Lower lobe of right lung (tissue), 2 donors: ENCODE results near the gene LPXN. TPM values are rescaled to one million over a fixed set of nuclear protein-coding genes. Genes with fewer than 3 reads are reported as not detected.

Experiments
- ATAC-seq, 2 donors: fragments of 200-7000 bp; cut with Tn5 transposase; one replicate each; pipeline ENCODE4 v1.9.1; 2020 to 2022; ENCODE audit warnings: mild to moderate bottlenecking in 2 of 2, moderate library complexity in 2 of 2
- DNase-seq: peaks from one replicate; pipeline ENCODE4 v3.0.0-alpha.2; 2020
- H3K27ac ChIP-seq: fragments of 200-600 bp; one replicate; pipeline ENCODE4 v1.8.0; 2022
- H3K27me3 ChIP-seq: fragments of 200-600 bp; one replicate; pipeline ENCODE4 v1.8.0; 2022; ENCODE audit warnings: low read depth
- H3K36me3 ChIP-seq: fragments of 200-600 bp; one replicate; pipeline ENCODE4 v1.8.0; 2022; ENCODE audit warnings: mild to moderate bottlenecking
- H3K4me1 ChIP-seq: fragments of 200-600 bp; one replicate; pipeline ENCODE4 v1.8.0; 2022
- H3K4me3 ChIP-seq: fragments of 200-600 bp; one replicate; pipeline ENCODE4 v1.8.0; 2022; ENCODE audit warnings: mild to moderate bottlenecking
- H3K9me3 ChIP-seq: fragments of 200-600 bp; one replicate; pipeline ENCODE4 v1.8.0; 2022
- intact Hi-C: fragments of 100-400 bp; cut with DNase I; formaldehyde crosslinking; loops from one replicate; pipeline ENCODE4 v1.11.0; 2022
- total RNA-seq: library from RNA; stranded (reverse); fragmentation: NEBNext Ultra II Directional; extraction: Animal tissue kit (Norgen Biotek cat#: 25700); gene quantifications from one replicate; pipeline ENCODE4 v1.2.1, GENCODE V29; 2021
- TF ChIP-seq, protein P1 (sequence below): fragments of 200-600 bp; IDR thresholded peaks from one replicate; pipeline ENCODE4 v1.8.0; 2022; ENCODE audit warnings: antibody characterized with exemption, mild to moderate bottlenecking
- donor health status: DM: no; HTN: yes; CAD: no; lungs with severe emphysema.

Gene LPXN
- total RNA-seq, 1 donor from 2014 or later: 71.6 TPM

DNA sequence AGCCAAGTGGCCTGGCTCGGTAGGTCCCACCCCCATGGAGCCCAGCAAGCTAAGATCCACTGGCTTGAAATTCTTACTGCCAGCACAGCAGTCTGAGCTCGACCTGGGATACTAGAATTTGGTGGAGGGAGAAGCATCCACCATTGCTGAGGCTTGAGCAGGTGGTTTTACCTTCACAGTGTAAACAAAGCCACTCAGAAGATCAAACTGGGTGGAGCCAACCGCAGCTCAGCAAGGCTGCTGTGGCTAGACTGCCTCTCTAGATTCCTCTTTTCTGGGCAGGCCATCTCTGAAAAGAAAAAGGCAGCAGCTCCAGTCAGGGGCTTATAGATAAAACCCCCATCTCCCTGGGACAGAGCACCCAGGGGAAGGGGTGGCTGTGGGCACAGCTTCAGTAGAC lies 45.4 kb downstream of the LPXN start:
- ATAC-seq (no peak), DNase-seq (no peak)
- TF ChIP-seq, protein P1, sequence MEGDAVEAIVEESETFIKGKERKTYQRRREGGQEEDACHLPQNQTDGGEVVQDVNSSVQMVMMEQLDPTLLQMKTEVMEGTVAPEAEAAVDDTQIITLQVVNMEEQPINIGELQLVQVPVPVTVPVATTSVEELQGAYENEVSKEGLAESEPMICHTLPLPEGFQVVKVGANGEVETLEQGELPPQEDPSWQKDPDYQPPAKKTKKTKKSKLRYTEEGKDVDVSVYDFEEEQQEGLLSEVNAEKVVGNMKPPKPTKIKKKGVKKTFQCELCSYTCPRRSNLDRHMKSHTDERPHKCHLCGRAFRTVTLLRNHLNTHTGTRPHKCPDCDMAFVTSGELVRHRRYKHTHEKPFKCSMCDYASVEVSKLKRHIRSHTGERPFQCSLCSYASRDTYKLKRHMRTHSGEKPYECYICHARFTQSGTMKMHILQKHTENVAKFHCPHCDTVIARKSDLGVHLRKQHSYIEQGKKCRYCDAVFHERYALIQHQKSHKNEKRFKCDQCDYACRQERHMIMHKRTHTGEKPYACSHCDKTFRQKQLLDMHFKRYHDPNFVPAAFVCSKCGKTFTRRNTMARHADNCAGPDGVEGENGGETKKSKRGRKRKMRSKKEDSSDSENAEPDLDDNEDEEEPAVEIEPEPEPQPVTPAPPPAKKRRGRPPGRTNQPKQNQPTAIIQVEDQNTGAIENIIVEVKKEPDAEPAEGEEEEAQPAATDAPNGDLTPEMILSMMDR: no peak
- H3K9me3 ChIP-seq: no peaks in the 10 kb centered on the region
- intact Hi-C loops: no loop called here
- no peak overlapping the region for H3K27ac ChIP-seq
- no peaks in the 10 kb centered on the region for H3K27me3 ChIP-seq
- peaks cover 20% of the 10 kb centered on the region for H3K4me1 ChIP-seq
- H3K36me3 ChIP-seq: peaks cover 54% of the 10 kb centered on the region
- no peak overlapping the region for H3K4me3 ChIP-seq

DNA sequence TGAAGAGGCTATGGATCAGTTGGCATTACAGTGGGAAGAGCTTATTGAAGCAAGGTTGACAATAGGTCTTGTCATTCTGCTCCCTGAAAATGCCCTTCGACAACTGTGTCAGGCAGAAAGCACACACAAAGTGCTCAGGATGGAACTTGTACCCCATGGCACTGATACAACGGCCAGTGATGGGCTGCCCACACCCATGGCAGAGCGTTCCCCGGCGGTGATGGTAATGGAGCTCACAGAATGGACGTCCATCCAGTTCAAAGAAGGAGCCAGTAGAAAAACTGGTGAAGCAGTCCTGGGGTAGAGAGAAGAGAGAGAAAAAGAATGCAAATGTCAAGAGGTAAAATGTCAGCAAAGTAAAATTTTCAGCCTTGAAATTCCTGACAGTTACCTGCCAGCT lies 48.2 kb downstream of the LPXN start:
- DNase-seq (no peak), ATAC-seq (no peak)
- no peak overlapping the region for H3K4me3 ChIP-seq
- H3K27me3 ChIP-seq: no peaks in the 10 kb centered on the region
- TF ChIP-seq, protein P1: no peak
- H3K27ac ChIP-seq: no peak overlapping the region
- H3K9me3 ChIP-seq: no peaks in the 10 kb centered on the region
- peaks cover 44% of the 10 kb centered on the region for H3K36me3 ChIP-seq
- peaks cover 35% of the 10 kb centered on the region for H3K4me1 ChIP-seq
- intact Hi-C loops: no loop called here

DNA sequence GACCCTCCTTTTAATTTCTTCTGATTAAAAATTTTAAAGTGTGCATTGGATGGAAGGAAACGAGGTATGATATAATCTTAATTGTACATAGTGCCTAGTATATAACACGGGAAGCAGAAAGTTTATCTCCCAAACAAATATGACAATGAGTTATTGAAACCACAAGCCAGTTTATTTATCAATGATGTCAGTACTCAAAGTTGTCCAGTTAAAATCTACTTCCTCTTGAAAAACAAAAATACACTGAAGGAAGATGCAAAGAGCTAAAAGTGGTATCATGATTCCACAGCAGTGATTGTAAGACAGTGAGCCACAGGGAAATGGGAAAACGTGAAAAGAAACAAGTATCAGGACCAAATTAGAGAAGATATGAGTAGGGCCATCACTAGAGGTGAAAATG lies 48.9 kb downstream of the LPXN start:
- H3K4me1 ChIP-seq: peaks cover 35% of the 10 kb centered on the region
- no peak overlapping the region for H3K27ac ChIP-seq
- no peaks in the 10 kb centered on the region for H3K9me3 ChIP-seq
- no peak for DNase-seq
- H3K27me3 ChIP-seq: no peaks in the 10 kb centered on the region
- TF ChIP-seq, protein P1: no peak
- H3K36me3 ChIP-seq: peaks cover 37% of the 10 kb centered on the region
- no peak for ATAC-seq
- H3K4me3 ChIP-seq: no peak overlapping the region
- intact Hi-C loops: no loop called here

DNA sequence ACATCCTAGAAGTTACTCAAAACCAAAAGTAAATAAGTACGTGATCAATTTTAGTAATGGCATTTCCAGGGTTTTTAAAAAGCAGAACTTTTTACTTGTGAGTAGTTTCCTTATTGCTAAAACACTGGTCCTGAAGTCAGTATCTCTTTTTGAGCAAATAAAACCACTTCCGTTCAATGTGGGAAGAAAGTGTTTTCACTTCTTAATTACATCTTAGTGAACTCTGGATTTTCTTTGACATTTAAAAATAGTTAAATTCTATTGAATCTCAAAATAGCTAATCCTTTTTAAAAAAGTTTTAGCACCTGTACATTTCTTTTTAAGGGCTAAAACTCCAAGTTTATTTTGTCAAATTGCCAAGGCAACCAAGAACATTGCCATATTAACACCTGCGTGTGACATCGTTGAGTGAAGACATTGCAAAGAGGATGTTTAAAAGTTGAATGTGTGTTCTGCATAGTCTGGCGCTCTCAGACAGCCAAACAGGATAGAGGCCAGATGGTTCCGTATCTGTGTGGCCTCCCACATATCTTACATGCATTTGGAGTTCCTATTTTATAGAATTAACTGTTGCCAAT lies 50.5 kb downstream of the LPXN start:
- TF ChIP-seq, protein P1: no peak
- peaks cover 35% of the 10 kb centered on the region for H3K4me1 ChIP-seq
- no peaks in the 10 kb centered on the region for H3K9me3 ChIP-seq
- H3K27ac ChIP-seq: peak overlapping the region; percentile 5
- H3K36me3 ChIP-seq: peaks cover 23% of the 10 kb centered on the region
- no peak for DNase-seq
- ATAC-seq: peak; percentile 58 to 64
- intact Hi-C loops: no loop called here
- H3K27me3 ChIP-seq: no peaks in the 10 kb centered on the region
- no peak overlapping the region for H3K4me3 ChIP-seq

DNA sequence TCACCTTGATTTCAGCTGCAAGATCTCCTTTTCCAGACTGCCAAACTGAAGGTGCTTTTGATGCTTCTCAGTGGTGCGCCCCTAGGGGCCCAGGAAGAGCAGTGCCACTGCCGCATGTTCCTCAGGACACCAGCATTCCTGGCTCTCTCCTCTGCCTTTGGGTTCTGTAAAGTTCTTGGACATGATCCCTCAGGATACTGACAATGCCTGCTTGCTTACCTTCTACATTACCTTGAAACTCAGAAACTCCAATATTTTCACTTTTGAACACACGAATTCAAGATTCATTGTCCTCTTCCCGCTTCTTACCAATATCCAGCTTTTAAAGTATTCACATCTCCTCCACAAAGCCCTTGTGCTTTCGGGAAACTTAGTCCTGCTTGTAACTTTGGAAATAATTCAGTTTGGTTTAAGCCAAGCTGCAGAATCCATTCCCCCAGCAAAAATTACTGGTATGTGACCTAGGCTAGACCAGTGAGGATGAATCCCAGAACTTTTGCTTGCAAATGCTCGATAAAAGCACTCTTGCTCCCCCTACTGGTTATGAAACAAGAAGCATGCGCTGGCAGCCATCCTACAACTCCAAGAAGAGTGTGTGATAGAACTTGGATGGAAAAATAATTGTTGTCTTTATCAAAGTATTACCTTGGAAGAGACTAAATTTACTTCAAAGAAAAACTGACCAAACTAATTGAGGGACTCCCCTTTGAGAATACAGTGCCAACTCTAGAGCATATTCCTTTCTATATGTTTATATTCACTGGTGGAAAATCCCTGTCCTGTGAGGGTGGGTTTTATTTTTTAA lies 51.2 kb downstream of the LPXN start:
- Histone ChIP-seq H3K27ac (peak overlapping the region; percentile 5), H3K4me1 (peaks cover 35% of the 10 kb centered on the region), H3K36me3 (peaks cover 16% of the 10 kb centered on the region), H3K9me3 (no peaks in the 10 kb centered on the region), H3K4me3 (no peak overlapping the region), H3K27me3 (no peaks in the 10 kb centered on the region)
- intact Hi-C loops: no loop called here
- DNase-seq: no peak
- TF ChIP-seq, protein P1: peak; percentile 67
- ATAC-seq: peak; percentile 89 to 94
